Activated effector memory CD4-positive, alpha-beta T cell treated with Interleukin-2 at 50 U/mL for 16 hours (primary cell): Measurements from ENCODE around the gene PRR11.
"Not testable (repeated sequence)": the region's sequence is repeated elsewhere in the genome, so short reads cannot be mapped to it uniquely, and the experiment has no call there.

Experiments
- DNase-seq: peaks from one replicate; pipeline ENCODE4 v3.0.0-alpha.2; 2020

Gene PRR11

GRCh38 chr17:59220328-59221158, 65.0 kb downstream of the PRR11 start, which contains the start of gene GDPD1:
Gene GDPD1, plus strand, starts transcription at chr17:59220511. Its CDS starts 99 bp downstream, at chr17:59220610.
- DNase-seq = peak; percentile 96

GRCh38 chr17:59221159-59221847, 65.8 kb downstream of the PRR11 start:
- no peak for DNase-seq

GRCh38 chr17:59223813-59224212, 68.3 kb downstream of the PRR11 start:
- DNase-seq = no peak

- not testable (repeated sequence) for DNase-seq
Measured at GRCh38 chr17:59228588-59228987, 73.0 kb downstream of the PRR11 start.

GRCh38 chr17:59230764-59231163, 75.2 kb downstream of the PRR11 start:
- no peak for DNase-seq

GRCh38 chr17:59234631-59235030, 79.1 kb downstream of the PRR11 start:
- DNase-seq = no peak

GRCh38 chr17:59238906-59239305, 83.4 kb downstream of the PRR11 start:
- DNase-seq = no peak

GRCh38 chr17:59244081-59244480, 88.5 kb downstream of the PRR11 start:
- DNase-seq = no peak
